Activated T-helper 2 cell treated with anti-CD3 and anti-CD28 coated beads, Interferon-gamma antibody, Interleukin-2, Interleukin-4, amounts not matched to agents 10 μg/mL and 5 μg/mL and 100 μg/mL, durations not matched to agents 14 hours and 24 hours and 36 hours (primary cell): Measurements from ENCODE around the gene PES1. TPM values are rescaled to one million over a fixed set of nuclear protein-coding genes. Genes with fewer than 3 reads are reported as not detected.
"Not testable (repeated sequence)": the region's sequence is repeated elsewhere in the genome, so short reads cannot be mapped to it uniquely, and the experiment has no call there.

Experiments used
- DNase-seq: peaks from one replicate; pipeline ENCODE4 v3.0.0; 2021; ENCODE audit warnings: low spot score
- H3K27ac Mint-ChIP-seq: one replicate; pipeline ENCODE4 v1.8.0; 2021; ENCODE audit warnings: mixed read lengths
- H3K27me3 Mint-ChIP-seq: one replicate; pipeline ENCODE4 v1.8.0; 2021; ENCODE audit warnings: low read depth, mixed read lengths
- H3K36me3 Mint-ChIP-seq: one replicate; pipeline ENCODE4 v1.8.0; 2021; ENCODE audit warnings: low read depth, mixed read lengths
- H3K4me1 Mint-ChIP-seq: one replicate; pipeline ENCODE4 v1.8.0; 2021; ENCODE audit warnings: low read depth, mixed read lengths
- H3K4me3 Mint-ChIP-seq: one replicate; pipeline ENCODE4 v1.8.0; 2021; ENCODE audit warnings: low read depth, mild to moderate bottlenecking, moderate library complexity, mixed read lengths
- H3K9me3 Mint-ChIP-seq: one replicate; pipeline ENCODE4 v1.8.0; 2021; ENCODE audit warnings: mixed read lengths
- intact Hi-C: fragments of 100-400 bp; cut with micrococcal nuclease; formaldehyde crosslinking; loops from one replicate; pipeline ENCODE4 v1.15.1; 2023
- total RNA-seq: library from RNA; stranded (reverse); gene quantifications from 2 replicates; pipeline ENCODE4 v1.2.3, GENCODE V29; 2022

PES1 gene
- total RNA-seq, 1 donor from 2014 or later, result 129 TPM

GRCh38 chr22:30568137-30568805 is 23.4 kb downstream of the PES1 start:
- Mint-ChIP-seq H3K36me3 (no peaks in the 10 kb centered on the region), H3K27ac (no peak overlapping the region), H3K27me3 (peaks cover under 1% of the 10 kb centered on the region), H3K4me1 (no peaks in the 10 kb centered on the region), H3K9me3 (no peaks in the 10 kb centered on the region), H3K4me3 (no peak overlapping the region)
- intact Hi-C loops, result no loop called here
- DNase-seq, result no peak

GRCh38 chr22:30567277-30567676 is 24.4 kb downstream of the PES1 start:
- H3K36me3 Mint-ChIP-seq, H3K4me1 Mint-ChIP-seq, intact Hi-C loops, H3K27ac Mint-ChIP-seq, H3K9me3 Mint-ChIP-seq, DNase-seq, H3K27me3 Mint-ChIP-seq, H3K4me3 Mint-ChIP-seq: not testable (repeated sequence)

GRCh38 chr22:30566125-30566524 is 25.6 kb downstream of the PES1 start:
- H3K27me3 Mint-ChIP-seq, result no peaks in the 10 kb centered on the region
- H3K27ac Mint-ChIP-seq, result no peak overlapping the region
- no peaks in the 10 kb centered on the region for H3K36me3 Mint-ChIP-seq
- no peaks in the 10 kb centered on the region for H3K9me3 Mint-ChIP-seq
- H3K4me3 Mint-ChIP-seq, result no peak overlapping the region
- H3K4me1 Mint-ChIP-seq, result no peaks in the 10 kb centered on the region
- intact Hi-C loops, result no loop called here
- DNase-seq, result no peak

GRCh38 chr22:30565341-30565740 is 26.4 kb downstream of the PES1 start:
- no peaks in the 10 kb centered on the region for H3K27me3 Mint-ChIP-seq
- no peak overlapping the region for H3K4me3 Mint-ChIP-seq

GRCh38 chr22:30564761-30565119 is 27.0 kb downstream of the PES1 start:
- Mint-ChIP-seq H3K27me3 (no peaks in the 10 kb centered on the region), H3K4me1 (no peaks in the 10 kb centered on the region), H3K4me3 (no peak overlapping the region), H3K9me3 (no peaks in the 10 kb centered on the region), H3K27ac (no peak overlapping the region), H3K36me3 (no peaks in the 10 kb centered on the region)
- intact Hi-C loops, result no loop called here
- no peak for DNase-seq

More at GRCh38 chr22:30565341-30565740, 26.4 kb downstream of the PES1 start:
- no peaks in the 10 kb centered on the region for H3K9me3 Mint-ChIP-seq
- no peaks in the 10 kb centered on the region for H3K4me1 Mint-ChIP-seq
- intact Hi-C loops, result no loop called here
- DNase-seq, result no peak
- no peaks in the 10 kb centered on the region for H3K36me3 Mint-ChIP-seq
- no peak overlapping the region for H3K27ac Mint-ChIP-seq

- H3K4me3 Mint-ChIP-seq, result no peak overlapping the region
- no peaks in the 10 kb centered on the region for H3K27me3 Mint-ChIP-seq
- H3K27ac Mint-ChIP-seq, result no peak overlapping the region
- no peaks in the 10 kb centered on the region for H3K9me3 Mint-ChIP-seq
- H3K36me3 Mint-ChIP-seq, result no peaks in the 10 kb centered on the region
- no peak for DNase-seq
- intact Hi-C loops, result no loop called here
- H3K4me1 Mint-ChIP-seq, result no peaks in the 10 kb centered on the region
These were observed 27.5 kb downstream of the PES1 start for GRCh38 chr22:30564045-30564760.

GRCh38 chr22:30562366-30562765 is 29.3 kb downstream of the PES1 start:
- Mint-ChIP-seq H3K27me3 (no peaks in the 10 kb centered on the region), H3K4me1 (no peaks in the 10 kb centered on the region), H3K27ac (no peak overlapping the region), H3K4me3 (no peak overlapping the region), H3K9me3 (no peaks in the 10 kb centered on the region), H3K36me3 (no peaks in the 10 kb centered on the region)
- DNase-seq, result no peak
- intact Hi-C loops, result no loop called here

- Mint-ChIP-seq H3K36me3 (no peaks in the 10 kb centered on the region), H3K27ac (no peak overlapping the region), H3K4me3 (no peak overlapping the region), H3K4me1 (no peaks in the 10 kb centered on the region), H3K9me3 (no peaks in the 10 kb centered on the region), H3K27me3 (no peaks in the 10 kb centered on the region)
- no peak for DNase-seq
- intact Hi-C loops, result no loop called here
These were observed 30.1 kb downstream of the PES1 start for GRCh38 chr22:30561402-30562189.

GRCh38 chr22:30560643-30561202 is 31.0 kb downstream of the PES1 start:
- intact Hi-C loops, H3K4me1 Mint-ChIP-seq, H3K9me3 Mint-ChIP-seq, H3K27me3 Mint-ChIP-seq, H3K36me3 Mint-ChIP-seq, DNase-seq, H3K27ac Mint-ChIP-seq, H3K4me3 Mint-ChIP-seq: not testable (repeated sequence)

- Mint-ChIP-seq H3K36me3 (no peaks in the 10 kb centered on the region), H3K4me1 (no peaks in the 10 kb centered on the region), H3K27me3 (no peaks in the 10 kb centered on the region), H3K27ac (no peak overlapping the region), H3K9me3 (no peaks in the 10 kb centered on the region), H3K4me3 (no peak overlapping the region)
- no peak for DNase-seq
- intact Hi-C loops, result no loop called here
These were observed 31.8 kb downstream of the PES1 start for GRCh38 chr22:30559889-30560288.

- no peaks in the 10 kb centered on the region for H3K36me3 Mint-ChIP-seq
- no peaks in the 10 kb centered on the region for H3K4me1 Mint-ChIP-seq
- H3K4me3 Mint-ChIP-seq, result no peak overlapping the region
- no peak for DNase-seq
- H3K9me3 Mint-ChIP-seq, result no peaks in the 10 kb centered on the region
- H3K27ac Mint-ChIP-seq, result no peak overlapping the region
- intact Hi-C loops, result no loop called here
- no peaks in the 10 kb centered on the region for H3K27me3 Mint-ChIP-seq
These were observed 34.5 kb downstream of the PES1 start for GRCh38 chr22:30557243-30557642.

GRCh38 chr22:30556388-30556787 is 35.3 kb downstream of the PES1 start:
- intact Hi-C loops, result no loop called here
- Mint-ChIP-seq H3K9me3 (no peaks in the 10 kb centered on the region), H3K36me3 (no peaks in the 10 kb centered on the region), H3K4me3 (no peak overlapping the region), H3K4me1 (no peaks in the 10 kb centered on the region), H3K27me3 (no peaks in the 10 kb centered on the region), H3K27ac (no peak overlapping the region)
- no peak for DNase-seq
